AG09309 (cell line): Measurements from ENCODE around the gene PRLH.

Source experiments
- DNase-seq: peaks from one replicate; pipeline ENCODE4 v3.0.0-alpha.2; 2010; ENCODE audit warnings: low read depth
- H3K4me3 ChIP-seq: 2 replicates; pipeline ENCODE4 v1.5.1; 2011; ENCODE audit warnings: mild to moderate bottlenecking, low read depth, low read length, moderate library complexity; ENCODE audit not compliant: control insufficient read depth
- CTCF ChIP-seq: IDR thresholded peaks from 2 replicates; pipeline ENCODE4 v1.5.1; 2011; ENCODE audit warnings: mild to moderate bottlenecking, low read depth, low read length, inconsistent platforms; ENCODE audit not compliant: insufficient read depth, control insufficient read depth; ENCODE audit errors: missing control alignments

Gene PRLH

GRCh38 chr2:237569041-237569440, 2.7 kb downstream of the PRLH start:
- no peak for DNase-seq

GRCh38 chr2:237569896-237570295, 3.5 kb downstream of the PRLH start:
- no peak for TF ChIP-seq CTCF
- no peak overlapping the region for H3K4me3 ChIP-seq
- no peak for DNase-seq

More at GRCh38 chr2:237569041-237569440, 2.7 kb downstream of the PRLH start:
- no peak overlapping the region for H3K4me3 ChIP-seq
- no peak for TF ChIP-seq CTCF

- no peak overlapping the region for H3K4me3 ChIP-seq
- no peak for DNase-seq
- no peak for TF ChIP-seq CTCF
Measured at GRCh38 chr2:237570776-237571335, 4.5 kb downstream of the PRLH start.

- no peak for DNase-seq
- no peak for TF ChIP-seq CTCF
- no peak overlapping the region for H3K4me3 ChIP-seq
Measured at GRCh38 chr2:237571551-237571950, 5.2 kb downstream of the PRLH start.

GRCh38 chr2:237572021-237572741, 5.8 kb downstream of the PRLH start:
- peak; percentile 71 for DNase-seq
- no peak overlapping the region for H3K4me3 ChIP-seq

GRCh38 chr2:237572742-237573101, 6.3 kb downstream of the PRLH start:
- DNase-seq: no peak
- no peak overlapping the region for H3K4me3 ChIP-seq
- no peak for TF ChIP-seq CTCF

More at GRCh38 chr2:237572021-237572741, 5.8 kb downstream of the PRLH start:
- TF ChIP-seq CTCF: peak; percentile 96
